ENCODE data around the gene KIAA1549. TPM values are rescaled to one million over a fixed set of nuclear protein-coding genes. Genes with fewer than 3 reads are reported as not detected.

The KIAA1549 gene
- total and polyA plus RNA-seq, 8 donors, result 0.15 to 7.8 (median 1.4) TPM

DNA sequence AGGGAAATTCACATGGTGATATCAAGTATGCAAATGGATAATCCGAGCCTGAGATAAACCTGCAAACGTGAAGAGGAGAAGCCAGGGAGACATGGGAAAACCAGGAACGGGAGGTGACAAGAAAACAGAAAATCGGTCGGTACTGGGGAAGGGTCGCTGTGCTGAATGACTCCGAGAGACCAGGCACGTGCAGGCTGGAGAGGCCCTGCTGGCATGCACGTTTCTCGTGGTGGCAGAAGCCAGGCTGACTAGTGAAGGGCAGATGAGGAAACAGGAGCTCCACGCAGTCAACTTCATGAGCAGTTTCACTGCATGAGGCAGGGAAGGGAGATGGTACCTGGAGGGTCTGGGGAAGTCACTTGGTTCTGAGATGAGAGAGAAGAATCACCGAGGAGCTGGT lies 48.3 kb downstream of the KIAA1549 start:
- Histone ChIP-seq H3K9me3 (no peaks in the 10 kb centered on the region), H3K4me1 (peaks cover 0 to 14% (median 0%) of the 10 kb centered on the region in 4 donors), H3K36me3 (no peaks in the 10 kb centered on the region), H3K27me3 (no peaks in the 10 kb centered on the region), H3K4me3 (no peak overlapping the region), H3K27ac (no peak overlapping the region)
- intact Hi-C loops (cut with DNase I; ENCODE audit: low total_unique reads), result no loop called here
- TF ChIP-seq POLR2A (IDR thresholded peaks at IDR 0.05) (no peak), CTCF (IDR thresholded peaks at IDR 0.05) (no peak), EP300 (IDR thresholded peaks at IDR 0.05) (no peak), POLR2AphosphoS5 (IDR thresholded peaks at IDR 0.05) (no peak)
- 87 to 90% (median 90%) methylated on average over 12 of the region's 12 CpGs for WGBS, 5 donors
- no peak for DNase-seq

DNA sequence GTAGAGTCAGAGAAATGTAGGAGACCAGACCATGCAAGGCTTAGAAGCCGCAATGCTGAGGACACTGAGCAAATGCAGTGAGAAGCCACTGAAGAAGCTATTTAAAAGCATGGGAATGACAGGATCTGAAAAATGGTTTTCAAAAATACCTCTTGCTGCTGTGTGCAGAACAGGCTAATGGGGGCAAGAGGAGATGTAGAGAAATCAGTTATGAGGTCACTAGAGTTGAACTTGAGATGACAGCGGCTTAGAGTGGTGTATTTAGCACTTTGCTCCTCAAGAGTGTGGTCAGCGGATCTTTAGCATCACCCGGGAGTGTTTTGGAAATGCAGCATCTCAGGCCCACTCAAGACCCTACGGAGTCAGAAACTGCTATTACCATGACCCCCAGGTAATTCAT lies 48.8 kb downstream of the KIAA1549 start:
- DNase-seq, result no peak
- 96 to 98% (median 96%) methylated on average over 5 of the region's 5 CpGs for WGBS, 5 donors
- Histone ChIP-seq H3K27ac (no peak overlapping the region), H3K9me3 (no peaks in the 10 kb centered on the region), H3K36me3 (no peaks in the 10 kb centered on the region), H3K4me1 (peaks cover 0 to 14% (median 0%) of the 10 kb centered on the region in 4 donors), H3K27me3 (no peaks in the 10 kb centered on the region), H3K4me3 (no peak overlapping the region)
- intact Hi-C loops (cut with DNase I; ENCODE audit: low total_unique reads), result no loop called here
- no peak for TF ChIP-seq CTCF (IDR thresholded peaks at IDR 0.05)
- TF ChIP-seq POLR2A (IDR thresholded peaks at IDR 0.05), result no peak
- TF ChIP-seq POLR2AphosphoS5 (IDR thresholded peaks at IDR 0.05), result no peak
- no peak for TF ChIP-seq EP300 (IDR thresholded peaks at IDR 0.05)

DNA sequence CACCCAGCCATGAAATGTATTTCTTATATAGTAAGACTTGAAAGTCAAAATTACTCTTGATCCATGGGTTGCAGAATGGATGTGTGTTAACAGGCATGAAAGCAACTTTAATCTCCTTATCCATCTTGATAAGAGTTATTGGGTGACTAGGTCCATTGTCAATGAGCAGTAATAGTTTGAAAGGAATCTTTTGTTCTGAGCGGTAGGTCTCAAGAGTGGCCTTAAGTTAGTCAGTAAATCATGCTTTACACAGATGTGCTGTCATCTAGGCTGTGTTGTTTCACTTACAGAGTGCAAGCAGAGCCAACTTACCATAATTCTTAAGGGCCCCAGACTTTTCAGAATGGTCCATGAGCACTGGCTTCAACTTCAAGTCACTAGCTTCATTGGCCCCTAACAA lies 51.2 kb downstream of the KIAA1549 start:
- intact Hi-C loops (cut with DNase I; ENCODE audit: low total_unique reads), result no loop called here
- no peaks in the 10 kb centered on the region for H3K27me3 ChIP-seq
- no peak overlapping the region for H3K27ac ChIP-seq
- TF ChIP-seq EP300 (IDR thresholded peaks at IDR 0.05) (no peak), CTCF (IDR thresholded peaks at IDR 0.05) (no peak), POLR2A (IDR thresholded peaks at IDR 0.05) (no peak), POLR2AphosphoS5 (IDR thresholded peaks at IDR 0.05) (no peak)
- H3K4me1 ChIP-seq, result peaks cover 0 to 2% (median 0%) of the 10 kb centered on the region in 4 donors
- WGBS, 5 donors, result 61 to 100% (median 96%) methylated on average over 1 of the region's 1 CpG
- H3K36me3 ChIP-seq, result no peaks in the 10 kb centered on the region
- no peaks in the 10 kb centered on the region for H3K9me3 ChIP-seq
- no peak overlapping the region for H3K4me3 ChIP-seq
- no peak for DNase-seq

GRCh38 chr7:138926241-138926612 lies 55.0 kb downstream of the KIAA1549 start:
- DNase-seq, result no peak
- intact Hi-C loops (cut with DNase I; ENCODE audit: low total_unique reads), result no loop called here
- Histone ChIP-seq H3K4me1 (no peaks in the 10 kb centered on the region), H3K27ac (no peak overlapping the region), H3K27me3 (no peaks in the 10 kb centered on the region), H3K36me3 (no peaks in the 10 kb centered on the region), H3K4me3 (no peak overlapping the region), H3K9me3 (no peaks in the 10 kb centered on the region)
- 85 to 92% (median 90%) methylated on average over 8 of the region's 8 CpGs for WGBS, 5 donors
- TF ChIP-seq EP300 (IDR thresholded peaks at IDR 0.05), result no peak
- no peak for TF ChIP-seq POLR2AphosphoS5 (IDR thresholded peaks at IDR 0.05)
- TF ChIP-seq POLR2A (IDR thresholded peaks at IDR 0.05), result no peak
- no peak for TF ChIP-seq CTCF (IDR thresholded peaks at IDR 0.05)

Data from stomach (tissue), 9 donors.